HEK293 (cell line): Measurements from ENCODE around the gene KCTD7.

ENCODE experiments used
- KLF9 ChIP-seq: fragments of 450-650 bp; formaldehyde crosslinking; IDR thresholded peaks from 2 replicates; pipeline ENCODE4 v1.5.1; 2016; ENCODE audit warnings: missing biosample characterization, missing genetic modification characterization, low read depth
- PRDM2 ChIP-seq: fragments of 450-650 bp; formaldehyde crosslinking; IDR thresholded peaks from 2 replicates; pipeline ENCODE4 v1.5.1; 2016; ENCODE audit warnings: missing biosample characterization, missing genetic modification characterization, borderline replicate concordance
- SCRT1 ChIP-seq: fragments of 450-650 bp; formaldehyde crosslinking; IDR thresholded peaks from 2 replicates; pipeline ENCODE4 v1.5.1; 2016; ENCODE audit warnings: missing biosample characterization, missing genetic modification characterization, borderline replicate concordance
- SETDB1 ChIP-seq: IDR thresholded peaks from one replicate; pipeline ENCODE4 v1.6.1; 2017; ENCODE audit warnings: mild to moderate bottlenecking, low read length, moderate library complexity, mixed read lengths; ENCODE audit not compliant: insufficient read length
- SP2 ChIP-seq: fragments of 450-650 bp; formaldehyde crosslinking; IDR thresholded peaks from 2 replicates; pipeline ENCODE4 v1.5.1; 2016; ENCODE audit warnings: missing biosample characterization, missing genetic modification characterization
- SP3 ChIP-seq: fragments of 450-650 bp; formaldehyde crosslinking; IDR thresholded peaks from 2 replicates; pipeline ENCODE4 v1.5.1; 2016; ENCODE audit warnings: missing biosample characterization, missing genetic modification characterization
- WT1 ChIP-seq: fragments of 450-650 bp; formaldehyde crosslinking; IDR thresholded peaks from 2 replicates; pipeline ENCODE4 v1.5.1; 2016; ENCODE audit warnings: missing biosample characterization, missing genetic modification characterization
- ZBTB1 ChIP-seq: fragments of 450-650 bp; formaldehyde crosslinking; IDR thresholded peaks from 2 replicates; pipeline ENCODE4 v1.5.1; 2016; ENCODE audit warnings: missing biosample characterization, missing genetic modification characterization
- ZBTB44 ChIP-seq: fragments of 450-650 bp; IDR thresholded peaks from 2 replicates; pipeline ENCODE4 v1.5.1; 2018; ENCODE audit warnings: missing biosample characterization, mild to moderate bottlenecking, missing genetic modification characterization
- ZNF23 ChIP-seq: fragments of 450-650 bp; formaldehyde crosslinking; IDR thresholded peaks from 2 replicates; pipeline ENCODE4 v1.5.1; 2016; ENCODE audit warnings: missing biosample characterization, missing genetic modification characterization, borderline replicate concordance
- ZNF280C ChIP-seq: fragments of 450-650 bp; formaldehyde crosslinking; IDR thresholded peaks from 2 replicates; pipeline ENCODE4 v1.5.1; 2016; ENCODE audit warnings: missing biosample characterization, missing genetic modification characterization
- ZNF350 ChIP-seq: fragments of 450-650 bp; formaldehyde crosslinking; IDR thresholded peaks from 2 replicates; pipeline ENCODE4 v1.5.0; 2017; ENCODE audit warnings: missing biosample characterization, mild to moderate bottlenecking, missing genetic modification characterization
- ZNF366 ChIP-seq: fragments of 450-650 bp; formaldehyde crosslinking; conservative IDR thresholded peaks from 2 replicates; pipeline ENCODE4 v1.5.1; 2016; ENCODE audit warnings: missing biosample characterization, missing genetic modification characterization
- ZNF510 ChIP-seq: fragments of 450-650 bp; formaldehyde crosslinking; IDR thresholded peaks from 2 replicates; pipeline ENCODE4 v1.5.1; 2018; ENCODE audit warnings: mild to moderate bottlenecking, missing genetic modification characterization, missing biosample characterization; ENCODE audit not compliant: insufficient replicate concordance
- ZNF513 ChIP-seq: fragments of 450-650 bp; IDR thresholded peaks from 2 replicates; pipeline ENCODE4 v1.5.1; 2018; ENCODE audit warnings: missing biosample characterization, missing genetic modification characterization
- ZNF555 ChIP-seq: fragments of 450-650 bp; formaldehyde crosslinking; conservative IDR thresholded peaks from 2 replicates; pipeline ENCODE4 v1.5.1; 2017; ENCODE audit warnings: missing biosample characterization, mild to moderate bottlenecking, missing genetic modification characterization, inconsistent platforms
- ZNF658 ChIP-seq: fragments of 450-650 bp; formaldehyde crosslinking; IDR thresholded peaks from 2 replicates; pipeline ENCODE4; 2016; ENCODE audit warnings: missing biosample characterization, missing genetic modification characterization
- ZNF692 ChIP-seq: fragments of 450-650 bp; formaldehyde crosslinking; IDR thresholded peaks from 2 replicates; pipeline ENCODE4 v1.5.1; 2016; ENCODE audit warnings: missing biosample characterization, missing genetic modification characterization
- ZNF768 ChIP-seq: fragments of 450-650 bp; formaldehyde crosslinking; IDR thresholded peaks from 2 replicates; pipeline ENCODE4 v1.5.1; 2018; ENCODE audit warnings: missing biosample characterization, mild to moderate bottlenecking, missing genetic modification characterization
- ZNF777 ChIP-seq: fragments of 450-650 bp; formaldehyde crosslinking; IDR thresholded peaks from 2 replicates; pipeline ENCODE4 v1.5.1; 2017; ENCODE audit warnings: missing biosample characterization, missing genetic modification characterization, borderline replicate concordance
- ZSCAN23 ChIP-seq: fragments of 450-650 bp; formaldehyde crosslinking; IDR thresholded peaks from 2 replicates; pipeline ENCODE4 v1.5.1; 2016; ENCODE audit warnings: missing biosample characterization, missing genetic modification characterization
- ZSCAN5A ChIP-seq: fragments of 450-650 bp; formaldehyde crosslinking; IDR thresholded peaks from 2 replicates; pipeline ENCODE4 v1.5.1; 2016; ENCODE audit warnings: missing biosample characterization, missing genetic modification characterization

Gene KCTD7

GRCh38 chr7:66591799-66592596 lies 36.7 kb upstream of the KCTD7 start (continued):
- TF ChIP-seq PRDM2, result no peak
- peak; percentile 56; the same call in 1 of the 2 replicates for TF ChIP-seq ZNF692
- TF ChIP-seq KLF9, result peak; percentile 69
- peak; percentile 65 for TF ChIP-seq SP3 (tag by site-specific recombination)
- peak; percentile 77 for TF ChIP-seq SCRT1 (tag by site-specific recombination)
- TF ChIP-seq ZNF777 (tag by site-specific recombination), result no peak
- peak; percentile 77 for TF ChIP-seq SP2 (tag by site-specific recombination)
- no peak for TF ChIP-seq ZNF510 (tag by site-specific recombination)
- TF ChIP-seq ZNF23 (tag by site-specific recombination), result no peak
- no peak for TF ChIP-seq ZSCAN5A (tag by site-specific recombination)
- no peak for TF ChIP-seq ZBTB1
- no peak for TF ChIP-seq SETDB1
- TF ChIP-seq WT1, result peak; percentile 48; the same call in 1 of the 2 replicates
- TF ChIP-seq ZBTB44 (tag by site-specific recombination), result peak; percentile 71; the same call in 1 of the 2 replicates
- peak; percentile 43; the same call in 1 of the 2 replicates for TF ChIP-seq ZNF513 (tag by site-specific recombination)
- no peak for TF ChIP-seq ZNF280C
- no peak for TF ChIP-seq ZNF555
- TF ChIP-seq ZSCAN23 (tag by site-specific recombination), result no peak
- TF ChIP-seq ZNF366, result peak; percentile 29; the same call in 1 of the 2 replicates
- no peak for TF ChIP-seq ZNF658 (tag by site-specific recombination)
- no peak for TF ChIP-seq ZNF350
- no peak for TF ChIP-seq ZNF768 (tag by site-specific recombination)
